Activated gamma-delta T cell treated with anti-CD3 and anti-CD28 coated beads, Interleukin-2, amount 50 U/mL, for 16 hours (primary cell): ENCODE data around the gene FABP2.
A peak's percentile ranks its signal among the peaks of the same experiment; 100 is the strongest.
"Not testable (repeated sequence)": the region's sequence is repeated elsewhere in the genome, so short reads cannot be mapped to it uniquely, and the experiment has no call there.

Experiments
- DNase-seq: peaks from one replicate; pipeline ENCODE4 v3.0.0-alpha.2; 2020; ENCODE audit warnings: low read depth

Gene FABP2

GRCh38 chr4:119321921-119322687, at the start of gene FABP2:
Gene FABP2, minus strand, starts transcription at chr4:119322138. Its CDS starts 36 bp downstream, at chr4:119322102.
- no peak for DNase-seq

GRCh38 chr4:119370951-119371683, 49.2 kb upstream of the FABP2 start:
- DNase-seq = not testable (repeated sequence)

- peak; percentile 12 for DNase-seq
Observed at GRCh38 chr4:119370392-119370791, 48.5 kb upstream of the FABP2 start.

- DNase-seq = not testable (repeated sequence)
Observed at GRCh38 chr4:119366802-119367201, 44.9 kb upstream of the FABP2 start.

GRCh38 chr4:119364203-119364602, 42.3 kb upstream of the FABP2 start:
- DNase-seq = not testable (repeated sequence)

- not testable (repeated sequence) for DNase-seq
Observed at GRCh38 chr4:119363372-119363771, 41.4 kb upstream of the FABP2 start.

- not testable (repeated sequence) for DNase-seq
Observed at GRCh38 chr4:119362413-119362812, 40.5 kb upstream of the FABP2 start.

GRCh38 chr4:119359873-119360272, 37.9 kb upstream of the FABP2 start:
- DNase-seq = not testable (repeated sequence)

GRCh38 chr4:119356796-119357195, 34.9 kb upstream of the FABP2 start:
- DNase-seq = not testable (repeated sequence)

GRCh38 chr4:119356041-119356440, 34.1 kb upstream of the FABP2 start:
- not testable (repeated sequence) for DNase-seq

- not testable (repeated sequence) for DNase-seq
Observed at GRCh38 chr4:119353364-119353763, 31.4 kb upstream of the FABP2 start.

GRCh38 chr4:119348169-119348568, 26.2 kb upstream of the FABP2 start:
- not testable (repeated sequence) for DNase-seq

GRCh38 chr4:119343293-119343692, 21.4 kb upstream of the FABP2 start:
- not testable (repeated sequence) for DNase-seq

- DNase-seq = not testable (repeated sequence)
Observed at GRCh38 chr4:119339895-119340294, 18.0 kb upstream of the FABP2 start.

GRCh38 chr4:119337010-119337409, 15.1 kb upstream of the FABP2 start:
- DNase-seq = no peak

- DNase-seq = not testable (repeated sequence)
Observed at GRCh38 chr4:119336332-119336979, 14.5 kb upstream of the FABP2 start.

- DNase-seq = no peak
Observed at GRCh38 chr4:119329835-119330620, 8.1 kb upstream of the FABP2 start.

GRCh38 chr4:119328695-119329094, 6.8 kb upstream of the FABP2 start:
- DNase-seq = no peak

GRCh38 chr4:119317990-119318389, 3.9 kb downstream of the FABP2 start:
- no peak for DNase-seq

GRCh38 chr4:119315036-119315435, 6.9 kb downstream of the FABP2 start:
- DNase-seq = no peak

- DNase-seq = no peak
Observed at GRCh38 chr4:119314356-119314755, 7.6 kb downstream of the FABP2 start.

GRCh38 chr4:119313237-119313636, 8.7 kb downstream of the FABP2 start:
- no peak for DNase-seq
